HFFc6 (cell line): ENCODE data around the gene PPIL6. TPM values are rescaled to one million over a fixed set of nuclear protein-coding genes. Genes with fewer than 3 reads are reported as not detected.

Experiments
- DNase-seq: peaks from one replicate; pipeline ENCODE4 v3.0.0-alpha.2; 2018
- H3K27ac Mint-ChIP-seq: 2 replicates; pipeline ENCODE4 v1.8.0; 2020; ENCODE audit warnings: mild to moderate bottlenecking, mixed read lengths
- H3K27me3 Mint-ChIP-seq: 2 replicates; pipeline ENCODE4 v1.8.0; 2021; ENCODE audit warnings: mild to moderate bottlenecking, moderate library complexity, mixed read lengths; ENCODE audit not compliant: insufficient read depth
- H3K36me3 Mint-ChIP-seq: 2 replicates; pipeline ENCODE4 v1.8.0; 2021; ENCODE audit warnings: low read depth, mixed read lengths
- H3K4me1 Mint-ChIP-seq: 2 replicates; pipeline ENCODE4 v1.8.0; 2020; ENCODE audit warnings: low read depth, mixed read lengths
- H3K4me3 Mint-ChIP-seq: 2 replicates; pipeline ENCODE4 v1.8.0; 2020; ENCODE audit warnings: mild to moderate bottlenecking, moderate library complexity, mixed read lengths
- H3K9me3 Mint-ChIP-seq: 2 replicates; pipeline ENCODE4 v1.8.0; 2020; ENCODE audit warnings: mild to moderate bottlenecking, mixed read lengths
- total RNA-seq, 6 experiments: library from RNA; stranded (reverse); fragmentation: NEBNext Ultra II Directional; extraction: Animal tissue kit (Norgen Biotek cat#: 25700); gene quantifications; 2 replicates in 1 of 6; 3 replicates in 5 of 6; pipeline ENCODE4 v1.2.3, GENCODE V29; 2021
- TF ChIP-seq, protein P1 (sequence below): fragments of 200-600 bp; sonication (generic); IDR thresholded peaks from 2 replicates; pipeline ENCODE4 v1.5.0; 2021; ENCODE audit warnings: antibody characterized with exemption, mild to moderate bottlenecking

Gene PPIL6
- total RNA-seq, 6 experiments from 2014 or later = 0.21 to 0.53 (median 0.43) TPM; not detected in 1

DNA sequence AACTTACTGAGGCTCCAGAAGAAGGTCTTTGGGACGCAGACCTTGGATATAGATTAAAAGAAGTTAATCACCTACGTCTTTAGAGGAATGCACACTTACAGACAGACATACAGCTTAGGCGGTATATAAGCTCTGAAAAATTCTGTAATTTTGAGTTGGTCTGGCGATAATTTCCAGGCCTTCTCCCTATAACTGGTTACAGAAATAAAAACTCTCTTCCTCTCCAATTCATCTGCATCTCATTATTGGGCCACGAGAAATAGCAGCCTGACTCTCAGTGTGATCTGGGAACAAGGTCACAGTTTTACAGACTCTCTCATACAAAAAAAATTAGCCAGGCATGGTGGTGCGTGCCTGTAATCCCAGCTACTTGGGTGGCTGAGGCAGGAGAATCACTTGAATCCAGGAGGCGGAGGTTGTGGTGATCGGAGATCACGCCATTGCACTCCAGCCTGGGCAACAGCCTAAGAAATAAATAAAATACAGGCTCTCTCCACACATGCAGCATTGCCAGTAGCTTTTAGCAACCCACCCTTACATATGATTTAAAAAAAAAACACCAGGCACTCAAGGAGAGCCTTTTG lies 37.9 kb upstream of the PPIL6 start:
- H3K4me3 Mint-ChIP-seq = peak overlapping the region; percentile 77
- H3K27ac Mint-ChIP-seq = peak overlapping the region; percentile 14
- peaks cover 57% of the 10 kb centered on the region for H3K36me3 Mint-ChIP-seq
- no peak for DNase-seq
- no peaks in the 10 kb centered on the region for H3K9me3 Mint-ChIP-seq
- H3K27me3 Mint-ChIP-seq = no peaks in the 10 kb centered on the region
- peaks cover 52% of the 10 kb centered on the region for H3K4me1 Mint-ChIP-seq
- TF ChIP-seq, protein P1, sequence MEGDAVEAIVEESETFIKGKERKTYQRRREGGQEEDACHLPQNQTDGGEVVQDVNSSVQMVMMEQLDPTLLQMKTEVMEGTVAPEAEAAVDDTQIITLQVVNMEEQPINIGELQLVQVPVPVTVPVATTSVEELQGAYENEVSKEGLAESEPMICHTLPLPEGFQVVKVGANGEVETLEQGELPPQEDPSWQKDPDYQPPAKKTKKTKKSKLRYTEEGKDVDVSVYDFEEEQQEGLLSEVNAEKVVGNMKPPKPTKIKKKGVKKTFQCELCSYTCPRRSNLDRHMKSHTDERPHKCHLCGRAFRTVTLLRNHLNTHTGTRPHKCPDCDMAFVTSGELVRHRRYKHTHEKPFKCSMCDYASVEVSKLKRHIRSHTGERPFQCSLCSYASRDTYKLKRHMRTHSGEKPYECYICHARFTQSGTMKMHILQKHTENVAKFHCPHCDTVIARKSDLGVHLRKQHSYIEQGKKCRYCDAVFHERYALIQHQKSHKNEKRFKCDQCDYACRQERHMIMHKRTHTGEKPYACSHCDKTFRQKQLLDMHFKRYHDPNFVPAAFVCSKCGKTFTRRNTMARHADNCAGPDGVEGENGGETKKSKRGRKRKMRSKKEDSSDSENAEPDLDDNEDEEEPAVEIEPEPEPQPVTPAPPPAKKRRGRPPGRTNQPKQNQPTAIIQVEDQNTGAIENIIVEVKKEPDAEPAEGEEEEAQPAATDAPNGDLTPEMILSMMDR = no peak

DNA sequence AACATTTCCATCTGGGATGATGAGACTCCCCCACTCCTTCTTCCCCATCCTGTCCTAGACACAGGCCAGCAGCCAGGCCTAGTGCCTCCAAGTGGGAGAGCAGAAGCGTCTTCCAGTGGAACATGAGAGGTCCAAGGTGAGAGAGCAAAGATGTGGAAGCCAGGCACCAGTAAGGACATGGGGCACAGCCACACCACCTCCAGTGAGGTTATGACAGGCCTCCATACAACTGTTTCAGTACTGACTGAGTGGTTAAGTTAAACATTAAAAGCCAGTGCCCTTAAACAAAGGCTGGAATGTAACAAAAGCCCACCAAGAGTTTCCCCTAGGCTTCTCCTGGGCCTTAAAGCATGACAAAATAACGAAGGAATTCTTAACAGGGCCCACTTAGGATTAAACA lies 37.3 kb upstream of the PPIL6 start:
- Mint-ChIP-seq H3K27ac (peak overlapping the region; percentile 3; the same call in 1 of the 2 replicates), H3K27me3 (no peaks in the 10 kb centered on the region), H3K4me1 (peaks cover 51% of the 10 kb centered on the region), H3K4me3 (no peak overlapping the region), H3K9me3 (no peaks in the 10 kb centered on the region), H3K36me3 (peaks cover 63% of the 10 kb centered on the region)
- TF ChIP-seq, protein P1 = no peak
- DNase-seq = no peak

DNA sequence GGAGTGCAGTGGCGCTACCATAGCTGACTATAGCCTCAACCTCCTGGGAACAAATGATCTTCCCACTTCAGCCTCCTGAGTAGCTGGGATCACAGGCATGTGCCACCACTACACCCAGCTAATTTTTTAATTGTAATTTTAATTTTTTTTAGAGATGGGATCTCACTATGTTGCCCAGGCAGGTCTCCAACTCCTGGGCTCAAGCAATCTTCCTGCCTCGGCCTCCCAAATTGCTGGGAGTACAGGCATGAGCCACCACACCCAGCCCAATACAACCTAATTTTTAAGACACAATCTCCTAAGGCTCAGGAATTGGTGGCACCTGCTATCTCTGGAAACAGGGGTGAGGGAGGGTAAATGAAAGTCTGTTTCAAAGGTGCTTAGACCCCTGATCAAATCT lies 36.8 kb upstream of the PPIL6 start:
- TF ChIP-seq, protein P1 = no peak
- H3K27me3 Mint-ChIP-seq = no peaks in the 10 kb centered on the region
- H3K36me3 Mint-ChIP-seq = peaks cover 62% of the 10 kb centered on the region
- H3K4me1 Mint-ChIP-seq = peaks cover 46% of the 10 kb centered on the region
- H3K27ac Mint-ChIP-seq = no peak overlapping the region
- H3K4me3 Mint-ChIP-seq = no peak overlapping the region
- DNase-seq = no peak
- H3K9me3 Mint-ChIP-seq = no peaks in the 10 kb centered on the region

DNA sequence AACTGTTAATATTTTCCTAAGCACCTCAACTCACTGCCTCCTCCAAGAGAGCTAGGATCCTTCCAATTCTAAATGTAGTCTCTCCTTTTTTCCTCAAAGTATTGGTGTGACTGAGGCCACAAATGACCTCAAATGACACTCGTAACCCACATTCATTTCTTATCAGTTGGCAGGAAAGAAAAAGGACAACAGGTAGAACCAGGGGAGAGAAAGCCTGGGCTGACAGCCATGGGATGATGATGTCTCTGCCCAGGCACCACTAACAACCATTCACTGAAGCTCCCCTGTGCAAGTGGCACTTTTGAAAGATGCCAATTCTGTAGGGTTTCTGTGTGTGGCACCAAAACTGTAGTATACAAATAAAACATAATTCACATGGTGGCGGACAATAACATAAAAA lies 35.2 kb upstream of the PPIL6 start:
- no peak overlapping the region for H3K4me3 Mint-ChIP-seq
- no peaks in the 10 kb centered on the region for H3K27me3 Mint-ChIP-seq
- no peak overlapping the region for H3K27ac Mint-ChIP-seq
- no peaks in the 10 kb centered on the region for H3K9me3 Mint-ChIP-seq
- peaks cover 31% of the 10 kb centered on the region for H3K4me1 Mint-ChIP-seq
- no peak for DNase-seq
- TF ChIP-seq, protein P1 = no peak
- peaks cover 53% of the 10 kb centered on the region for H3K36me3 Mint-ChIP-seq

DNA sequence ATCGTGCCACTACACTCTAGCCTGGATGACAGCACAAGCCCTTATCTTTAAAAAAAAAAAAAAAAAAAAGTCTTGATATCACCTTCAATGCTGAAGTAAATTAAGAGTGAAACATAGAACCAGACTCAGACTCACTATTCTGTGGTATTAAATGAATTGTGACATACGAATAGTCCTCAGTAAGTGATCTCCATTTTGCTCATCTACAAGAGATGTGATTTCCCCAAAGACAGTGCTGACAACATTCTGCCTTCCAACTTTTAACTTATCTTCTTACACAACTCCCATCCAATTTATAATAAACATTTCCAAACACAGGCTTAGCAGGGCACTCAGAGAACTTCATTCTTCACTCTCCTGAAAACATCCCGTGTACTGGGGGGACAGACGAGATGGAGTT lies 34.6 kb upstream of the PPIL6 start:
- DNase-seq = no peak
- TF ChIP-seq, protein P1 = no peak
- Mint-ChIP-seq H3K27me3 (no peaks in the 10 kb centered on the region), H3K27ac (no peak overlapping the region), H3K36me3 (peaks cover 46% of the 10 kb centered on the region), H3K4me1 (peaks cover 25% of the 10 kb centered on the region), H3K9me3 (no peaks in the 10 kb centered on the region), H3K4me3 (no peak overlapping the region)

DNA sequence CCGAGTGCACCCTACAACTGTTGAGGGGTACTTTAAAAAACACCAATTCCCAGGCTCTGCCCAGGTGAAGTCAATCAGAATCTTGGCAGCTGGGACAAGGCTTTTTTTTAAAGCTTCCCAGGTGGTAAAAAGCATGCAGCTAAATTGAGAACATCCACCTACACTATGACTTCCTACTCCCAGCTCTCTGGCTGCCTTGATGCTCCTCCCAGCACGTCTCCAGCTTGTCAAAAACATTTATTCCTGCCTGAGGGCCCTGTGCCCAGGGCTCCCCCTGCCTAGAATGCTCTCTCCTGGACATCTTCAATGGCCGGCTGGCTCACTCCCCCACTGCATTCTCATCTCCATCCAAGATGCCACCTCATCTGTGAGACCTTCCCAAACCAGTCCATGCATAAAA lies 32.7 kb upstream of the PPIL6 start:
- Mint-ChIP-seq H3K36me3 (peaks cover 31% of the 10 kb centered on the region), H3K4me1 (peaks cover 8% of the 10 kb centered on the region), H3K27me3 (no peaks in the 10 kb centered on the region), H3K4me3 (no peak overlapping the region), H3K9me3 (no peaks in the 10 kb centered on the region), H3K27ac (no peak overlapping the region)
- no peak for DNase-seq
- TF ChIP-seq, protein P1 = no peak
